Measurements from ENCODE around the gene KPNA3. TPM values are rescaled to one million over a fixed set of nuclear protein-coding genes. Genes with fewer than 3 reads are reported as not detected.

Gene KPNA3
- total and polyA plus RNA-seq, 2 donors (not counting 3 experiments of a cell fraction or from before 2014, with no cell fraction given) = 19.6 to 60.4 TPM

DNA sequence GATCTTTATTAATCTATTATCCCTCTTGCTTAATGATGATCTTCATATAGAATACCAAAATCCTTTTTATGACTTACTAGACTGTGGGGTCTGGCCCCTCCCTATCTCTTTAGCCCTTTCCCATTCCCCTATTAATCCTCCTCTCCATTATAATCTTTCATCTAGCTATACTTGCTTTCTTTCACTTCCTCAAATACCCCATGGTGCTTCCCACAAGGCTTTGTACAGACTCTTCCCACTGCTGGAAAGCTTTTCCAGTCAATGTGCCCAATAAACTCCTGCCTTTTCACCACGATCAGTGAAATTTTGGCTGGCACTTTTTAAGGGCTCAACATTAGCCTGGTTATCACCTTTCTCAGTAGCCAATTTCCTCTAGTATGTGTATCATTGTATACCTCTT lies 98.0 kb downstream of the KPNA3 start:
- Histone ChIP-seq H3K4me1 (ENCODE audit: control insufficient read depth, extremely low read depth, insufficient read depth, low read length) (peaks cover 18% of the 10 kb centered on the region), H3K27ac (ENCODE audit: insufficient read depth, low read depth, low read length) (no peak overlapping the region), H3K9me3 (replicated peaks; ENCODE audit: control insufficient read depth, insufficient read depth, low read length) (no peaks in the 10 kb centered on the region), H3K27me3 (ENCODE audit: control insufficient read depth in 2 of 2, insufficient read depth in 2 of 2, low read length in 2 of 2) (no peaks in the 10 kb centered on the region), H3K36me3 (ENCODE audit: control insufficient read depth in 2 of 2, extremely low read depth in 1 of 2, insufficient read depth in 2 of 2, low read length in 2 of 2) (no peaks in the 10 kb centered on the region), H3K79me2 (ENCODE audit: control insufficient read depth, insufficient read depth, low read length) (peaks cover 14% of the 10 kb centered on the region), H3K9me1 (replicated peaks; ENCODE audit: control insufficient read depth, extremely low read depth, insufficient read depth, low read length) (no peaks in the 10 kb centered on the region), H3K9ac (replicated peaks; ENCODE audit: extremely low read depth, insufficient read depth, low read length) (no peak overlapping the region), H3K4me2 (ENCODE audit: insufficient read depth, low read length) (no peak overlapping the region), H3K4me3 (replicated peaks in 1 of 3; ENCODE audit: insufficient read depth in 1 of 3, low read depth in 1 of 3, low read length in 3 of 3) (no peak overlapping the region), H2AFZ (ENCODE audit: low read depth, low read length) (no peak overlapping the region), H4K20me1 (replicated peaks; ENCODE audit: control insufficient read depth, extremely low read depth, insufficient read depth, low read length) (no peaks in the 10 kb centered on the region)
- TF ChIP-seq MAX (IDR thresholded peaks at IDR 0.05; ENCODE audit: insufficient read depth, insufficient read length) (no peak), MYC (IDR thresholded peaks at IDR 0.05; ENCODE audit: low read depth, low read length) (no peak), FOS (IDR thresholded peaks at IDR 0.05; ENCODE audit: borderline replicate concordance, insufficient read depth, low read length) (no peak)
- TF ChIP-seq, protein P1, sequence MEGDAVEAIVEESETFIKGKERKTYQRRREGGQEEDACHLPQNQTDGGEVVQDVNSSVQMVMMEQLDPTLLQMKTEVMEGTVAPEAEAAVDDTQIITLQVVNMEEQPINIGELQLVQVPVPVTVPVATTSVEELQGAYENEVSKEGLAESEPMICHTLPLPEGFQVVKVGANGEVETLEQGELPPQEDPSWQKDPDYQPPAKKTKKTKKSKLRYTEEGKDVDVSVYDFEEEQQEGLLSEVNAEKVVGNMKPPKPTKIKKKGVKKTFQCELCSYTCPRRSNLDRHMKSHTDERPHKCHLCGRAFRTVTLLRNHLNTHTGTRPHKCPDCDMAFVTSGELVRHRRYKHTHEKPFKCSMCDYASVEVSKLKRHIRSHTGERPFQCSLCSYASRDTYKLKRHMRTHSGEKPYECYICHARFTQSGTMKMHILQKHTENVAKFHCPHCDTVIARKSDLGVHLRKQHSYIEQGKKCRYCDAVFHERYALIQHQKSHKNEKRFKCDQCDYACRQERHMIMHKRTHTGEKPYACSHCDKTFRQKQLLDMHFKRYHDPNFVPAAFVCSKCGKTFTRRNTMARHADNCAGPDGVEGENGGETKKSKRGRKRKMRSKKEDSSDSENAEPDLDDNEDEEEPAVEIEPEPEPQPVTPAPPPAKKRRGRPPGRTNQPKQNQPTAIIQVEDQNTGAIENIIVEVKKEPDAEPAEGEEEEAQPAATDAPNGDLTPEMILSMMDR (IDR thresholded peaks at IDR 0.05; ENCODE audit: extremely low read depth in 1 of 2, insufficient read depth in 1 of 2, low read depth in 1 of 2, low read length in 2 of 2) = no peak
- no peak for FAIRE-seq
- BruUV-seq (replicated peaks) = no TSS peak
- CTCF ChIA-PET = no interaction called here
- intact Hi-C loops (cut with micrococcal nuclease) = no loop called here
- POLR2A ChIA-PET = no interaction called here
- dilution Hi-C loops (cut with MboI; ENCODE audit: extremely low pct_ligation_motif_present, low sequenced_read_pairs) = no loop called here
- no peak for DNase-seq (ENCODE audit: low read depth, low spot score)

- Histone ChIP-seq H3K9me1 (replicated peaks; ENCODE audit: control insufficient read depth, extremely low read depth, insufficient read depth, low read length) (no peaks in the 10 kb centered on the region), H3K79me2 (ENCODE audit: control insufficient read depth, insufficient read depth, low read length) (peaks cover 19% of the 10 kb centered on the region), H3K36me3 (ENCODE audit: control insufficient read depth in 2 of 2, extremely low read depth in 1 of 2, insufficient read depth in 2 of 2, low read length in 2 of 2) (no peaks in the 10 kb centered on the region), H3K4me2 (ENCODE audit: insufficient read depth, low read length) (no peak overlapping the region), H3K27ac (ENCODE audit: insufficient read depth, low read depth, low read length) (peak overlapping the region; percentile 55), H3K9me3 (replicated peaks; ENCODE audit: control insufficient read depth, insufficient read depth, low read length) (no peaks in the 10 kb centered on the region), H3K4me3 (replicated peaks in 1 of 3; ENCODE audit: insufficient read depth in 1 of 3, low read depth in 1 of 3, low read length in 3 of 3) (no peak overlapping the region), H2AFZ (ENCODE audit: low read depth, low read length) (no peak overlapping the region), H3K4me1 (ENCODE audit: control insufficient read depth, extremely low read depth, insufficient read depth, low read length) (peaks cover 16% of the 10 kb centered on the region), H3K9ac (replicated peaks; ENCODE audit: extremely low read depth, insufficient read depth, low read length) (no peak overlapping the region), H4K20me1 (replicated peaks; ENCODE audit: control insufficient read depth, extremely low read depth, insufficient read depth, low read length) (no peaks in the 10 kb centered on the region), H3K27me3 (ENCODE audit: control insufficient read depth in 2 of 2, insufficient read depth in 2 of 2, low read length in 2 of 2) (no peaks in the 10 kb centered on the region)
- FAIRE-seq (no peak), DNase-seq (ENCODE audit: low read depth, low spot score) (no peak)
- POLR2A ChIA-PET = no interaction called here
- CTCF ChIA-PET = interaction anchor here (1.4 kb wide), 1 partner anchor 18 kb away, joined by 4 read pairs; no protein-coding TSS in a partner anchor
- no peak for TF ChIP-seq GATA2 (IDR thresholded peaks at IDR 0.05; ENCODE audit: insufficient read depth, insufficient read length, low read depth, low read length)
- TF ChIP-seq MAX (IDR thresholded peaks at IDR 0.05; ENCODE audit: insufficient read depth, insufficient read length) = no peak
- TF ChIP-seq, protein P1 (IDR thresholded peaks at IDR 0.05; ENCODE audit: extremely low read depth in 1 of 2, insufficient read depth in 1 of 2, low read depth in 1 of 2, low read length in 2 of 2) = no peak
- no peak for TF ChIP-seq FOS (IDR thresholded peaks at IDR 0.05; ENCODE audit: borderline replicate concordance, insufficient read depth, low read length)
- dilution Hi-C loops (cut with MboI; ENCODE audit: extremely low pct_ligation_motif_present, low sequenced_read_pairs) = no loop called here
- no TSS peak for BruUV-seq (replicated peaks)
- intact Hi-C loops (cut with micrococcal nuclease) = no loop called here
Measured at GRCh38 chr13:49693877-49694276, 98.6 kb downstream of the KPNA3 start.
